Measurements from ENCODE around the gene TTC33.

Gene TTC33

DNA sequence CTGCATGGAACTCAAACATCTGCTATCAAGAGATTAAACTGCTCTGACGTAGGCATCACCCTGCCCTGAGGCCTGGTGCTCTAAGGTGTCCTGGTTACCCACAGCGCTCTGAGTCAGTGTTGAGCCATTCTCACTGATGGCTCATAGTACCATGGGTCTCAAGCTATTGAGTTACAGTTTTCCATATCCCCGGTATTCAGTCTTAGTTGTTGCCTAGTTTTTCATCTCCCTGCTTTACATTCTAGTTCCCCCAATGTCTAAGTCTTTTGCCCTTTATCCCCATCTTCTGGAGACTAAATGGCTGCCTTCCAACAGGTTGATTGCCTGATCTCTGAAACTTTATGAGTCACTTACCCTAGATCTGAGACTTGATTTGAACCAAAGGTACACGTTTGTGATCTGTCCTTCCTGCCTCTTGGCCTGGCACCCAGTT, 237.3 kb downstream of the TTC33 start:
- DNase-seq: no peak
- in situ Hi-C loops (cut with HindIII; ENCODE audit: low pct_ligation_motif_present, low pct_unique_long_range_greater_than_20kb, low sequenced_read_pairs): no loop called here

DNA sequence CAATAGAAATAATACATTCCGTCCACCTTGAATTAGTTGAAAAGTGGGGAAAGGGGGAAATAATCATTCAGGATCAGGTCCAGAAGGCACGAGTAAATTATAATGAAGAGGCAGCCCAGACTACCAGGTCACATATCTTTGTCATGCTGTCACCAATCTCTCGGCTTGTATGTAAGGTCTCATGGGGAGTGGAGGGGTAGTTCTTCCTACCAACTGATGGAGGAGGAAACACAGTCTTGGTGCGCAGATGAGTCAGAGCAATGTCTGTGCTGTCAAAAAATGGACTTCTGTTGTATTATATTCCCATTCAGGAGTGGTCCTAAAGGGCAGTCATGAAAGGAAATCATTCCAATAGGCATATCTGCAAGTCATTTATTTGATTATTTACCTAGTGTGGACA, 240.3 kb downstream of the TTC33 start:
- in situ Hi-C loops (cut with HindIII; ENCODE audit: low pct_ligation_motif_present, low pct_unique_long_range_greater_than_20kb, low sequenced_read_pairs): no loop called here
- no peak for DNase-seq

DNA sequence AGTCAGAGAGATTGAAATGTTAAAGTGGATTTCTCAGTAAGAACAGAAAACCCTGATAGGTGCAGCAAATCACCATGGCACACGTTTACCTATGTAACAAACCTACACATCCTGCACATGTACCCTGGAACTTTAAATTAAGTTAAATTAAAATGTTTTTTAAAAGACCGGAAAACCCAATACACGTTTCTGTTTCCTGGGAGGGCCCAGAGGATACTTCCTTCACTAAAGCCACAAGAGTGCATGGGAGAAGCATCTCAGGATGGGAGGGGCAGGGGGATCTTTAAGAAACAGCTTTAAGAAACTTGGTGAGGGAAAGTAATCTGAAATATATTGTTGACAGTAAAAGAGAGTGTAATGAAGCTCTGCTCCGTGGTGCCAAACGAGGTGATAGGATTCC, 240.8 kb downstream of the TTC33 start:
- in situ Hi-C loops (cut with HindIII; ENCODE audit: low pct_ligation_motif_present, low pct_unique_long_range_greater_than_20kb, low sequenced_read_pairs): no loop called here
- no peak for DNase-seq

DNA sequence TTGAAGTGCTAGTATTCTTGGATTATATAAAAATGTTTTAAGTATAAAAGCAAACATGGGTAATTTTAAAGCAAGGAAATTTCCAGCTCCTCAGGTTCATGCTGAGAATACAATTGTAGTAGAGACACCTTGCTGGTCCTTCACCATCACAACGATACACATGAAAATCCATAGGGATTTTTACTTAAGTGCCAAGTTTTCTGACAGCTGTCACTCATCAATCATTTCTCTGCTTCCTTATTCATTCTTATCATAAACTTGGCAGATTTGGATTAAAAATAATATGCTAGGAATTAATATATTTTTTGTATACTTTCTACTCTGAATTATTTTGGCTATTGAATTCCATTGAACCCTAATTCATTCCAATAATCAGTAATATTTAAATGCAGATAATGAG, 244.0 kb downstream of the TTC33 start:
- in situ Hi-C loops (cut with HindIII; ENCODE audit: low pct_ligation_motif_present, low pct_unique_long_range_greater_than_20kb, low sequenced_read_pairs): no loop called here
- no peak for DNase-seq

- in situ Hi-C loops (cut with HindIII; ENCODE audit: low pct_ligation_motif_present, low pct_unique_long_range_greater_than_20kb, low sequenced_read_pairs): no loop called here
- no peak for DNase-seq
Observed at GRCh38 chr5:40507095-40507494, 248.7 kb downstream of the TTC33 start.

DNA sequence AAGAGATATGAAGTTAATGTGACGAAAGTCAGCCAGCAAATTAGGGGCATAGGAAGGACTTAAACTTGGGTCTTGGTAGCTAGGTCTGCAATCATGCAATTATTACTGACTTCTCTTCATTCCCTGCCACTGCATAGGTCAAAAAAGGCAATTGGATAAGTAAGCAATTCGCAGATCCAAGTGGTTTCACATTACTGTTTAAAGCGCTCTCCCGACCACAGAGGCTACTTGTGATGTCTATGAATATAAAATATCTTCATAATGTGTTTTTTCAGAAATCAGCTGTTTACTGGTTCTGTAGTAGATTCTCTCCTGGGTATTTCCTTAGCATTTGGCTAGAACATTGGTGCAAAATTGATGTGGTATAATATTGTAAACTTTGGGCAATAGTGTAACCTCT, 250.7 kb downstream of the TTC33 start:
- no peak for DNase-seq
- in situ Hi-C loops (cut with HindIII; ENCODE audit: low pct_ligation_motif_present, low pct_unique_long_range_greater_than_20kb, low sequenced_read_pairs): no loop called here

- no peak for DNase-seq
- in situ Hi-C loops (cut with HindIII; ENCODE audit: low pct_ligation_motif_present, low pct_unique_long_range_greater_than_20kb, low sequenced_read_pairs): no loop called here
Observed at GRCh38 chr5:40503439-40503838, 252.3 kb downstream of the TTC33 start.

DNA sequence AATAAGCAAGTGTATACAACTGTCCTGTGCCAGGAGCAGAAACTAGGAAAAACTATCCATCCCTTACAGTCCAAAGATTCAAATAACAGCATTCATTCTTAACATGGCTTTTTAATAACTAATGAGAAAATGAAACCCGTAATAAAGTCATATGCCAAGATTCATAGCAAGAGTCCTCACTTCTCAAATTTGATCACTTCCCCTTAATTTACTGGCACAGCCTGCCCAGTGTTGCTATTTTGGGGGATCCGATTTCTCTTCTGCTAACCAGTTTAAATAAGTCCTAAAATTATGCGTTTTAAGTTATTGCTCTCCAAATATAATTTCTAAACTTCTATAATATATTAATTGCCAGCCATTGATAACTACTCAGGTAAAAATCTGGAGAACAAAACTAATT, 253.0 kb downstream of the TTC33 start:
- in situ Hi-C loops (cut with HindIII; ENCODE audit: low pct_ligation_motif_present, low pct_unique_long_range_greater_than_20kb, low sequenced_read_pairs): no loop called here
- DNase-seq: no peak

DNA sequence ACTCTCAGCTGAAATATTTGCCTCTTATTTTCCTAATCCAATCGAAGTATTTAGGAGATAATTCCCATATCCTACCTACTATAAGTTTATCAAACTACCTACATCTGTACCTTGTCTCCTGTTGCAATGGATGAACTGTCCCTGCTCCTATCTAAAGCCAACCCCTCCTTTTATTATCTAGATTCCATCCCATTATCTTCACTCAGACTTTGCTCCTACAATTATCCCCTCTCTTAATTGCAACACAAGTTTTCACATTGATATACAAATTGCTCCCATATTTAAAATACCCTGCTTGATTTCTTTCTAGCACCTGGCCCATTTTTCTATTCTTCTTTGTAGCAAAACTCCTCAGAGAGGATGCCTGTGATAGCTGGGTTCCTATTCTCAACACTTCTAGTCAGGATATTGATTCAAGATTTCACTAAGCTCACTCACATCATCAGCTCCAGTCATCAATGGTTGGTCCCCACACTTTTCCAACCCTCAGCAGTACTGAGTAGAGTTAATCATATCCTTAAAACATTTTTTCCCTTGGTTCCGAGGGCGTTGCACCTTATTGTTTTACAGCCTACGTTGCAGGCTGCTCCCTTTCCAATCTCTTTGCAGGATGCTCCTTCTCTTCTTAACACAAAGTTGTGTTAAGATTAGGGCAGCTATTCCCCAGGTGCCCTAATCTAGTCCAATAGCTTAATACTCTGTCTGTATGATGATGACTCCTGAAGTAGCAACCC, 253.9 kb downstream of the TTC33 start:
- DNase-seq: no peak
- in situ Hi-C loops (cut with HindIII; ENCODE audit: low pct_ligation_motif_present, low pct_unique_long_range_greater_than_20kb, low sequenced_read_pairs): no loop called here

DNA sequence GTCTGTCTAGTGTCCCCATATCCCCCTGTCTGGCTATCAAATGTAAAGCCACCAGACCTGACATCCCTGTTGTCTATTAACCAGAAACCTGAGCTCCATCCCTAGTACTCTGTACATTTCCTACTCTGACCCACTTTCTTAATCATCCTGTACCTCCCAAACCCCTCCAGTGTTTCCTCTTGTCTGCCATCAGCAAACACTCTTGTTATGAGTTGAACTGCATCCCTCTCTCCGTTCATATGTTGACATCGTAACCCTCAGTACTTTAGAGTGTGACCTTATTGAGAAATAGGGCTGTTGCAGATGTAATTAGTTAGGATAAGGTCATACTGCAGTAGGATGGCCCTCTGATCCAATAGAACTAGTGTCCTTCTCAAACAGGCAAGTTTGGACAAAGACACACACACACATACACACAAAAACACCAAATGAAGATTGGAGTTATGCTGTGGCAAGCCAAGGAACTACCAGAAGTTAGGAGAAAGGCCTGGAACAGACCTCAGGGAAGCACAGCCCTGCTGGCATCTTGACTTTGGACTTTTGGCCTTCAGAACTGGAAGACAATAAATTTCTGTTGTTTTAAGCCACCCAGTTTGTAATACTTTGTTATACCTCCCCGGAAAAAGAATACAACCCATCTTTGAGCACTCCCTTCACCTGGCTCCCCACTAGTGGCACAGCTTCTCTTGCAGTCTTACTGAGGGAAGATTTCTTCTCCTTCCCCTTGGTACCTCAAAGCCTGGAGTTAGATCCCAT, 256.1 kb downstream of the TTC33 start:
- no peak for DNase-seq
- in situ Hi-C loops (cut with HindIII; ENCODE audit: low pct_ligation_motif_present, low pct_unique_long_range_greater_than_20kb, low sequenced_read_pairs): no loop called here

GRCh38 chr5:40499007-40499406, 256.8 kb downstream of the TTC33 start:
- in situ Hi-C loops (cut with HindIII; ENCODE audit: low pct_ligation_motif_present, low pct_unique_long_range_greater_than_20kb, low sequenced_read_pairs): no loop called here
- DNase-seq: no peak

- in situ Hi-C loops (cut with HindIII; ENCODE audit: low pct_ligation_motif_present, low pct_unique_long_range_greater_than_20kb, low sequenced_read_pairs): no loop called here
- no peak for DNase-seq
Observed at GRCh38 chr5:40497573-40497972, 258.2 kb downstream of the TTC33 start.

DNA sequence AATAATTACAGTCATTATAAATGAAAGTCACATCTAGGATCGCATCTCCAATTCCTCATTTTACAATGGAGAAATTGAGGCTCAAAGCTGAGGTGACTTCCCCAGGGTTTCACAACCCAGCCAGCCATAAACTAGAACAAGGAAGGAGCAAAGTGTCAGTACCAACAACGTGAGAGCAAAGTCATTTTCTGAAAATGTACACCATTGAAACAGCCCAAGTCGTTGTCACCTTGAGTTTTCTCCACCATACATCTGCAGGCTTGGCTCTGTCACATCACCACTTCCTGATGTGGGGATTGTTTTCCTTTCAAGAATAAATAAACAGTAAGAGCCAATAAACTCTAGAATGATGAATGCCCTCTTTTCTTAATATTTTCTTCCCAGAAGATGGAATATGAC, 260.5 kb downstream of the TTC33 start:
- DNase-seq: no peak
- in situ Hi-C loops (cut with HindIII; ENCODE audit: low pct_ligation_motif_present, low pct_unique_long_range_greater_than_20kb, low sequenced_read_pairs): no loop called here

DNA sequence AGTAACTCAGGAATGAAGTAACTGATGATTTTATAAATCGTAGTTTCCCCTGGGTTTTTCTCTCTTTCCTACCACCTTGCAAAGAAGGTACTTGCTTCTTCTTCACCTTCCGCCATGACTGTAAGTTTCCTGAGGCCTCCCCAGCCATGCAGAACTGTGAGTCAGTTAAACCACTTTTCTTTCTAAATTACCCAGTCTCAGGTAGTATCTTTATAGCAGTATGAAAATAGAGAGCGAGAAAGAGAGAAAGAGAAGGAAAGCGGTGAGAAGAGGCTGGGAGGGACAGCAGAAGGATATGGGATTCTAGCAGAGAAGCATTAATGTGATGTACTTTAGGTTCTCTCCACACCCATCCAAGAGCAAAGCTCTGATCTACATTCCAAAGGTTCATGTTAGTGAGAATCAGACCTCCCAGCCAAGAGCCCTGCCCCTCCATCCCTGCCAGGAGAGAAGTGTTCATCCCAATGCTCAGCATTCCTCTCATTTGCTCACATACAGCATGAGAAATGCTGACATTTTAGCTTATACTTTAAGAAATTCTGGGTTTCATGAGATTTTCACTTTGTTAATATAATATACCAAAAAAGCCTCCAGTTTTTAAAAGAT, 261.0 kb downstream of the TTC33 start:
- DNase-seq: no peak
- in situ Hi-C loops (cut with HindIII; ENCODE audit: low pct_ligation_motif_present, low pct_unique_long_range_greater_than_20kb, low sequenced_read_pairs): no loop called here

DNA sequence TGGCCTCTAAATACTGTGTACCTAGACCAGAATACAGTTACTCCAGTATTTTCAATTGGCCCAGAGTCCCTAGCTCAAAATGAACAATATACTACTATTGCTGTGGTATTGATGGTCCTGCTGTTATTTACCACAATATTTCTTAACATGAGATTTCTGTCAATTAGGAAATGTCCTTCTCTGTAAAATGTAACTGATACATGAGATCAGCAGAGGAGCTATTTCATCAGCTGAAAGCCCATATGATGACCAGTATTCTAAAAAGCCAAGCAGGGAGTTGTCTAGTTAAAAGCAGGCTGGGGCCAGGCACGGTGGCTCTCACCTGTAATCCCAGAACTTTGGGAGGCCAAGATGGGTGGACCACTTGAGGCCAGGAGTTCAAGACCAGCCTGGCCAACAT, 263.7 kb downstream of the TTC33 start:
- in situ Hi-C loops (cut with HindIII; ENCODE audit: low pct_ligation_motif_present, low pct_unique_long_range_greater_than_20kb, low sequenced_read_pairs): no loop called here

GRCh38 chr5:40491644-40492043, 264.1 kb downstream of the TTC33 start:
- no peak for DNase-seq
- in situ Hi-C loops (cut with HindIII; ENCODE audit: low pct_ligation_motif_present, low pct_unique_long_range_greater_than_20kb, low sequenced_read_pairs): no loop called here

More for the DNA sequence above, 263.7 kb downstream of the TTC33 start:
- DNase-seq: no peak

DNA sequence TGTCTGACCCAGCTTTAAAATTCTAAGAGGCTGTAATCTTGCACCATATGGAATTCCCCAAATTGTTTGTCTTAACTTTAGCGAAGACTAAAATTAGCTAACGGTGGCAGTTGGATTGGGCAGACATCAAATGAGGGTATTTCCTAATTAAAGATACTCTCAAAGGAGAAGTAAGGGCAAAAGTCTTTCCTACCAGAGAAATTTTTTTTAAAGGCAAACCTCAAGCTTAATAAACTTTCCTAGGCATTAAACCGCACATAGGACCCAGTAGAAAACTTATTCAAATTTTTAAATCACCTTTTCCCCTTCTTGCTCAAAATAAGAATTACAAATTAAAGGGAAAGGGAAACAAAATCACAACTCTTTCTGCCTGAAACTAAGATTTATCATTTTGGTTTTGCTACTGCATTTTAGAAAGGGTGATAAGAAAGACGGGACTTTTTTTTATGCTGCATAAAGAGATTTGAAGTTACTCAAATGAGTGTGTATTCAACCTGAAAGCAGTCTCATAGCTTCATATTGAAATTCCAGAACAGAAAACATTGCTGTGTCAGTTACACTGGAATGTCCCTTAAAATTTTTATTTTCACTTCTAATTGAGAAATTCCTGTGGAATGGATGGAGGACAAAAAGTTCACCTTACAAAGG, 265.2 kb downstream of the TTC33 start:
- in situ Hi-C loops (cut with HindIII; ENCODE audit: low pct_ligation_motif_present, low pct_unique_long_range_greater_than_20kb, low sequenced_read_pairs): no loop called here
- no peak for DNase-seq

DNA sequence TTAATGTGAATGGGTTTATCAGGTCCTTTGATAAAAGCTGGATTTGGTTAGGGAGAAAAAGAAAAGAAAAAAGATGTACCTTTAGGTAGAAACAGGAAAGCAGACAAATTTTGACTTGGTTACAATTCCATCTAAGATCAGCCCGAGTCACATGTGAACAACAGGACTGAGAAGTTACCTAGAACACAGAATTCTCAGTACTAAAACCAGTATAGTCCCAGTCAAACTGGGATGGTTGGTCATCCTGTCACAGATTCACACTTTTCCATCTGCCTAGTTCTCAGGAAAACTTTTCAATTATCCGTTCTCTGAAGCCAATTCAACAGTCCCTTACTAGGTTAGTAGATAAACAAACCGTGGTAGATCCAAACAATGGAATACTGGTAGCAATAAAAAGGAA, 266.3 kb downstream of the TTC33 start:
- no peak for DNase-seq

More for the DNA sequence above, 266.3 kb downstream of the TTC33 start:
- in situ Hi-C loops (cut with HindIII; ENCODE audit: low pct_ligation_motif_present, low pct_unique_long_range_greater_than_20kb, low sequenced_read_pairs): no loop called here

Data from ACHN (cell line).